DMS114 treated with DMSO at 0.1 percent for 48 hours (cell line): ENCODE results near the gene RPS8.
"Not testable (repeated sequence)": the region's sequence is repeated elsewhere in the genome, so short reads cannot be mapped to it uniquely, and the experiment has no call there.

Experiments
- DNase-seq: peaks from one replicate; lab custom pipeline; 2025; ENCODE audit not compliant: unreplicated experiment; lab: John Stamatoyannopoulos, UW

Gene RPS8

GRCh38 chr1:44819196-44819607, 43.9 kb downstream of the RPS8 start:
- DNase-seq: peak; percentile 97

- peak; percentile 97 for DNase-seq
Observed at GRCh38 chr1:44819608-44820327, 44.4 kb downstream of the RPS8 start.

GRCh38 chr1:44820328-44821239, 45.2 kb downstream of the RPS8 start:
- DNase-seq: no peak

DNA sequence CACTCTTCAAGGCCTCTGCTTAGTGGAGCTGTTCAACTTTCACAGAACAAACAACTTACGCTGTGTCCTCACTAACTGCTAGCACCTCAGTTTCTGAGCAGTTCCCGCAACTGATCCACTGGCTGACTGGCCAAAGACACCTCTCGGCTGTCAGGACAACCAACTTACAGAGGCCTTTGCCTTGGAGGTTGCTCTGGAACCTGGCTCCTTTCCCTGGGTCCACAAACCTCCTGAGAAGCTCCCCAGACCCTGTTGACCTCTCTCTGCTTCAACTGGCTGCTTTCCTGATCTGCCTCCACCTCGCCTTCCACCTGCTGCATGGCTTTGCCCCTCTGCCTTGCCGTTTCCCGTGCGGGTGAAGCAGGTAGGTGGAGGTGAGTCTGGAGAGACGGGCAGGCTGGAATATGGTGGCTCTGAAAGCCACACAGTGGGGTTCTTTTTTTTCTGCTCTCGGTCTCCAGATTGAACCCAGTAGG, 45.9 kb downstream of the RPS8 start:
- DNase-seq: no peak

GRCh38 chr1:44822131-44822701, 46.9 kb downstream of the RPS8 start:
- no peak for DNase-seq

DNA sequence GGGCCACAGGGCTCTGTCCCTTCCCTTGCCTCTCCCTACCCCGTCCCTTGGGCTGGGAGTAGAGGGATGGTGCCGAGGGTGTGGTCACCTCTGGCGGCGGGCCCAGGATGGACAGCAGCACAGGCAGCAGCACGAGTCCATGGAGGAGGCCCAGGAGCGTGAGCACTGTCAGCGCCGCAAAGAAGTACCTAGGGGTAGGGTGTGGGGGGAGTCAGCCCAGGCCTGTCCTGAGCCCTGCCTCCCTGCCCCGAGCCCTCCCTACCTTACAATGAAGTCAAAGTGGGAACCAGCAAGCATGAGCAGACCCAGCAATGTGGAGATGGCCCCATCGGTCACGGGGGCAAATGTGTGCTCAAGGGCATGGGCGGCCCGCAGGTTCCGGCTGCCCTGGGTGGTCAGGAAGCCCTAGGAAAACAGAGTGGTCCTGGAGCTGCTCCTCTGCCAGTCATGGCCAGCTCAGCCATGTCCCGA, 47.7 kb downstream of the RPS8 start:
- no peak for DNase-seq

DNA sequence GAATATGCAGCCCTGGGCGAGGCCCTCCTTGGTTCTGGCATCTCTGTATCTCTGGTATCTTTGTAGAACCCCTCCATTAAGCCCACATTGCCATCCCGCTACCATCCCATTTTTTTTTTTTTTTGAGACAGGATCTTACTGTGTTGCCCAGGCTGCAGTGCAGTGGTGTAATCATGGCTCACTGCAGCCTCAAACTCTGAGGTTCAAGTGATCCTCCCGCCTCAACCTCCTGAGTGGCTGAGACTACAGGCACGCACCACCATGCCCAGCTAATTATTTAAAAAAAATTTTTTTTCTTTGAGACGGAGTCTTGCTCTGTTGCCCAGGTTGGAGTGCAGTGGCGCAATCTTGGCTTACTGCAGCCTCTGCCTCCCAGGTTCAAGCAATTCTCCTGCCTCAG, 49.1 kb downstream of the RPS8 start:
- not testable (repeated sequence) for DNase-seq

DNA sequence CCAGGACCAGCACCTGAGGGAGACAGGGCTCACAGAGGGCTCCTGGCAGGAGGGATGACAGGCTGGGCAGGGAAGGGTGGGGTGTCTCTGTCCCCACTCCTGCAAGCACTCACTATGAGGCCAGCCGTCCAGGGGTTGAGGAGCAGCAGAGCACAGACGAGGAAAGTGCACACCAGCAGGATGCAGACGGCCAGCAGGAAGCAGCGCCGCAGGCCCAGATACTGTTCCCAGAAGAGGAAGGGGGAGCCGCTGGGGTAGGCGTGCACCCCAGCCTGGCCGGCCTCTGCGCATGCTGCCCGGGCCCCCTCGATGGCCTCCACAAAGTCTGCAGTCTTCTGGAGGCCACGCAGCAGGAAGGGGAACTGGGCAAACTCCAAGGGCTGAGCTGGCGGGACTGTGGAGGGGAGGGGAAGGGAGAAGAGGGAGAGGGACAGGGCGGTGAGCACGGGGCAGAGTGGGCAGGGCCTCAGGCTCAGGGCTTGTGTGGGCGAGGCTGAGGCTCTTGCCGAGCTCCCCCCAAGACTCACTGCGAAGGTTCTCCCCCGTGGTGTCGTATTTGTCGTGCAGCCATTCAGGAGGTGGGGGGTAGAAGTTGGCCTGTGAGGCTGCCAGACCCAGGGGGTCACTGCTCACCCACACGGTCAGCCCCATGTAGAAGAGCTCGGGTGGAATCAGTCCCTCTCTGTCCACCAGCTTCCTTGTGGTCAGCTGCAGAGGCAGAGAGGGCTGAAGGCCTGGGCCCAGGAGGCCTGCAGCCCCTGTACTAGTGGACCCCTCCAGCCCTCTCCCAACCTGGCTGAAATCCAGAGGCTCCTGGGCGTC, 51.2 kb downstream of the RPS8 start:
- DNase-seq: no peak

GRCh38 chr1:44827197-44828002, 52.1 kb downstream of the RPS8 start:
- no peak for DNase-seq

DNA sequence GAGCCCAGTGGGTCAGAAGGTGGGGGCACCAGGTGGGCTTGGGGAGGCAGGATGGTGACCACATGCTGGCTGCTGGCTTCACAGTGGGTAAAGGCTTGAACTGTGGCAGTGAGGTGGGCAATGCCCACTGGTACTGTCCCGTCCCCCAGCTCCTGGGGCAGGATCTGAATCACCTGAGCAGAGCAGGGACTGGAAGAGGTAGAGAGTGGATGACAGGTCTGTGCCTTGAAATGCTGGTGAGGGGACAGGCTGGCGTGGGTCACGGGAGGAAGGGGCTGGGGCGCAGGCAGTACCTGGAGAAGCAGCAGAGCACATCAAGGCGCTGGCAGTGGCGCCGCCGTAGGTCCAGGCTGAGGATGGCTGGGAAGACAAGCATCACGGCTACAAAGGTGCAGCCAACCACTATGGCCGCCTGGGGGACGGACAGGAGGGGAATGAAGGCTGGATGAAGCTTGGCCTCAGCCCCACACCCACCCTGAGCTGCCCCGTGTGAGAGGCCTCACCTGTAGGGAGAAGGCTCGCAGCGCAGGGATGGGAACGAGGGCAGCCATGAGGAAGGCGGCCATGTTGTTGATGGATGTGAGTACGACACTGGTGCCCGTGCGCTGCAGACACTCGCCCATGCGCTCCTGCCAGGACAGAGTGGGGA, 52.8 kb downstream of the RPS8 start:
- no peak for DNase-seq
